HG03439 (cell line): ENCODE measurements around the gene KMT2B.
A peak's percentile ranks its signal among the peaks of the same experiment; 100 is the strongest.
"Not testable (repeated sequence)": the region's sequence is repeated elsewhere in the genome, so short reads cannot be mapped to it uniquely, and the experiment has no call there.

ENCODE experiments used
- ATAC-seq: cut with Tn5 transposase; IDR thresholded peaks from one replicate; pipeline ENCODE4 v1.9.1; 2021; ENCODE audit warnings: mild to moderate bottlenecking, moderate library complexity; ENCODE audit not compliant: unreplicated experiment

KMT2B gene

GRCh38 chr19:35717665-35718344 is at the start of gene KMT2B:
TSS of gene KMT2B (plus strand) at chr19:35718003. CDS start at chr19:35718019, 16 bp downstream.
- peak; percentile 0 for ATAC-seq

GRCh38 chr19:35669566-35669965 is 48.2 kb upstream of the KMT2B start:
- no peak for ATAC-seq

- ATAC-seq, result no peak
These were observed 47.8 kb upstream of the KMT2B start for GRCh38 chr19:35669974-35670373.

- no peak for ATAC-seq
These were observed 47.1 kb upstream of the KMT2B start for GRCh38 chr19:35670686-35671085.

GRCh38 chr19:35671818-35672217 is 46.0 kb upstream of the KMT2B start:
- ATAC-seq, result no peak

- no peak for ATAC-seq
These were observed 44.5 kb upstream of the KMT2B start for GRCh38 chr19:35673121-35673804.

- ATAC-seq, result no peak
These were observed 42.1 kb upstream of the KMT2B start for GRCh38 chr19:35675589-35676140.

- no peak for ATAC-seq
These were observed 28.0 kb upstream of the KMT2B start for GRCh38 chr19:35689836-35690235.

GRCh38 chr19:35691106-35691505 is 26.7 kb upstream of the KMT2B start:
- ATAC-seq, result not testable (repeated sequence)

GRCh38 chr19:35692010-35692409 is 25.8 kb upstream of the KMT2B start:
- no peak for ATAC-seq

- no peak for ATAC-seq
These were observed 24.4 kb upstream of the KMT2B start for GRCh38 chr19:35693422-35693821.

GRCh38 chr19:35693835-35694599 is 23.8 kb upstream of the KMT2B start:
- ATAC-seq, result peak; percentile 66

- ATAC-seq, result no peak
These were observed 21.8 kb upstream of the KMT2B start for GRCh38 chr19:35695895-35696422.

GRCh38 chr19:35696835-35697234 is 21.0 kb upstream of the KMT2B start:
- ATAC-seq, result no peak

- ATAC-seq, result peak; percentile 93
These were observed 15.4 kb upstream of the KMT2B start for GRCh38 chr19:35702223-35703012.

GRCh38 chr19:35703343-35703742 is 14.5 kb upstream of the KMT2B start:
- ATAC-seq, result no peak

- ATAC-seq, result no peak
These were observed 13.6 kb upstream of the KMT2B start, which contains the start of gene ZBTB32 for GRCh38 chr19:35704218-35704617. TSS of gene ZBTB32 (plus strand) at chr19:35704558. CDS start at chr19:35714627, 10,069 bp downstream.

- ATAC-seq, result no peak
These were observed 9.4 kb upstream of the KMT2B start for GRCh38 chr19:35708391-35708790.

- ATAC-seq, result peak; percentile 28
These were observed 6.7 kb upstream of the KMT2B start for GRCh38 chr19:35710784-35711723.
